H9 (cell line): ENCODE data around the gene RGR. TPM values are rescaled to one million over a fixed set of nuclear protein-coding genes. Genes with fewer than 3 reads are reported as not detected.

Experiments
- DNase-seq: peaks from one replicate; pipeline ENCODE4 v3.0.0-alpha.2; 2017
- H2AFZ ChIP-seq: one replicate; pipeline ENCODE4 v1.6.1; 2013; ENCODE audit warnings: mild to moderate bottlenecking, low read length, control low read depth, moderate library complexity
- H2AK5ac ChIP-seq: 2 replicates; pipeline ENCODE4 v1.6.1; 2013; ENCODE audit warnings: low read length, control low read depth, mixed read lengths; ENCODE audit not compliant: insufficient read length
- H2BK120ac ChIP-seq: one replicate; pipeline ENCODE4 v1.6.1; 2013; ENCODE audit warnings: low read depth, mild to moderate bottlenecking, low read length, control low read depth, inconsistent platforms; ENCODE audit not compliant: poor library complexity, severe bottlenecking
- H2BK12ac ChIP-seq: 2 replicates; pipeline ENCODE4 v1.6.1; 2013; ENCODE audit warnings: low read length, control low read depth, mixed read lengths, low read depth; ENCODE audit not compliant: insufficient read length
- H2BK15ac ChIP-seq: 2 replicates; pipeline ENCODE4 v1.6.1; 2013; ENCODE audit warnings: low read depth, low read length, control low read depth
- H2BK20ac ChIP-seq: one replicate; pipeline ENCODE4 v1.6.1; 2013; ENCODE audit warnings: low read depth, mild to moderate bottlenecking, low read length, control low read depth, inconsistent platforms; ENCODE audit not compliant: poor library complexity, severe bottlenecking
- H2BK5ac ChIP-seq: 2 replicates; pipeline ENCODE4 v1.6.1; 2013; ENCODE audit warnings: low read length, control low read depth, mixed read lengths; ENCODE audit not compliant: insufficient read length
- H3K14ac ChIP-seq: 2 replicates; pipeline ENCODE4 v1.6.1; 2013; ENCODE audit warnings: low read length, control low read depth; ENCODE audit not compliant: insufficient read depth
- H3K18ac ChIP-seq: 2 replicates; pipeline ENCODE4 v1.6.1; 2013; ENCODE audit warnings: low read depth, mild to moderate bottlenecking, mixed read lengths, low read length, control low read depth; ENCODE audit not compliant: insufficient read length
- H3K23ac ChIP-seq: 2 replicates; pipeline ENCODE4 v1.6.1; 2013; ENCODE audit warnings: low read length, control low read depth, mixed read lengths, low read depth; ENCODE audit not compliant: insufficient read length
- H3K23me2 ChIP-seq: 2 replicates; pipeline ENCODE4 v1.6.1; 2013; ENCODE audit warnings: low read depth, mild to moderate bottlenecking, mixed read lengths, low read length, control low read depth; ENCODE audit not compliant: insufficient read length, poor library complexity, severe bottlenecking
- H3K27ac ChIP-seq: 2 replicates; pipeline ENCODE4 v1.5.1; 2013; ENCODE audit warnings: low read length, control low read depth, mixed read lengths, low read depth; ENCODE audit not compliant: insufficient read length
- H3K27me3 ChIP-seq: 2 replicates; pipeline ENCODE4 v1.6.1; 2013; ENCODE audit warnings: low read length, control low read depth, inconsistent platforms; ENCODE audit not compliant: insufficient read depth
- H3K4ac ChIP-seq: 2 replicates; pipeline ENCODE4 v1.6.1; 2013; ENCODE audit warnings: low read depth, mild to moderate bottlenecking, control low read depth, inconsistent platforms, low read length, moderate library complexity
- H3K4me1 ChIP-seq: 2 replicates; pipeline ENCODE4 v1.6.1; 2013; ENCODE audit warnings: low read length, control low read depth, inconsistent platforms; ENCODE audit not compliant: insufficient read depth
- H3K4me2 ChIP-seq: 2 replicates; pipeline ENCODE4 v1.6.1; 2013; ENCODE audit warnings: low read length, control low read depth, mixed read lengths; ENCODE audit not compliant: insufficient read length, insufficient read depth
- H3K56ac ChIP-seq: 2 replicates; pipeline ENCODE4 v1.6.1; 2013; ENCODE audit warnings: low read depth, mild to moderate bottlenecking, mixed read lengths, low read length, control low read depth; ENCODE audit not compliant: insufficient read length
- H3K79me1 ChIP-seq: 2 replicates; pipeline ENCODE4 v1.6.1; 2013; ENCODE audit warnings: low read depth, mild to moderate bottlenecking, moderate library complexity, low read length, control low read depth, inconsistent platforms; ENCODE audit not compliant: insufficient read depth, poor library complexity, severe bottlenecking
- H3K79me2 ChIP-seq: 2 replicates; pipeline ENCODE4 v1.6.1; 2013; ENCODE audit warnings: low read length, control low read depth, inconsistent platforms; ENCODE audit not compliant: insufficient read depth
- H3K9ac ChIP-seq: 2 replicates; pipeline ENCODE4 v1.6.1; 2013; ENCODE audit warnings: low read length, control low read depth, mixed read lengths; ENCODE audit not compliant: insufficient read length; ENCODE audit errors: extremely low read depth
- H3K9me3 ChIP-seq: one replicate; pipeline ENCODE4 v1.6.1; 2013; ENCODE audit warnings: low read depth, low read length, inconsistent platforms; ENCODE audit not compliant: control insufficient read depth
- H3T11ph ChIP-seq: one replicate; pipeline ENCODE4 v1.6.1; 2013; ENCODE audit warnings: mild to moderate bottlenecking, low read length, control low read depth, inconsistent platforms
- H4K20me1 ChIP-seq: one replicate; pipeline ENCODE4 v1.6.1; 2013; ENCODE audit not compliant: control insufficient read depth, insufficient read length, insufficient read depth
- H4K5ac ChIP-seq: 2 replicates; pipeline ENCODE4 v1.6.1; 2013; ENCODE audit warnings: low read depth, mild to moderate bottlenecking, mixed read lengths, low read length, control low read depth; ENCODE audit not compliant: insufficient read length
- H4K8ac ChIP-seq: replicated peaks from 2 replicates; pipeline ENCODE4 v1.6.1; 2013; ENCODE audit warnings: low read length, control low read depth, mixed read lengths, low read depth; ENCODE audit not compliant: insufficient read length
- H4K91ac ChIP-seq: 2 replicates; pipeline ENCODE4 v1.6.1; 2013; ENCODE audit warnings: low read depth, mild to moderate bottlenecking, moderate library complexity, mixed read lengths, low read length, control low read depth; ENCODE audit not compliant: insufficient read length
- H3K27ac Mint-ChIP-seq, 3 experiments: 2 replicates in 2 of 3; 3 replicates in 1 of 3; pipeline ENCODE4 v1.8.0; 2020 to 2021; ENCODE audit warnings: mixed read lengths in 3 of 3, mild to moderate bottlenecking in 1 of 3, moderate library complexity in 1 of 3
- H3K27me3 Mint-ChIP-seq: 2 replicates; pipeline ENCODE4 v1.8.0; 2021; ENCODE audit warnings: low read depth, mild to moderate bottlenecking, moderate library complexity, mixed read lengths
- H3K36me3 Mint-ChIP-seq, 3 experiments: 2 replicates in 2 of 3; 3 replicates in 1 of 3; pipeline ENCODE4 v1.8.0; 2020 to 2021; ENCODE audit warnings: low read depth in 3 of 3, mixed read lengths in 3 of 3; ENCODE audit not compliant: insufficient read depth in 1 of 3
- H3K4me1 Mint-ChIP-seq, 2 experiments: 2 replicates each; pipeline ENCODE4 v1.8.0; 2020; ENCODE audit warnings: mixed read lengths in 2 of 2
- H3K4me3 Mint-ChIP-seq, 2 experiments: 2 replicates in 1 of 2; 3 replicates in 1 of 2; pipeline ENCODE4 v1.8.0; 2020 to 2021; ENCODE audit warnings: mild to moderate bottlenecking in 2 of 2, mixed read lengths in 2 of 2, moderate library complexity in 1 of 2
- H3K9me3 Mint-ChIP-seq, 2 experiments: 2 replicates in 1 of 2; 3 replicates in 1 of 2; pipeline ENCODE4 v1.8.0; 2020; ENCODE audit warnings: mild to moderate bottlenecking in 2 of 2, mixed read lengths in 2 of 2, moderate library complexity in 1 of 2
- CTCF ChIP-seq: fragments of 200-600 bp; sonication (generic); conservative IDR thresholded peaks from 3 replicates; pipeline ENCODE4 v1.8.0; 2021; ENCODE audit warnings: antibody characterized with exemption, mild to moderate bottlenecking
- WGBS: extraction: QIAGEN DNeasy Blood & Tissue Kit; methylation state at CpG from one replicate; pipeline ENCODE4 v1.1.7; 2013; ENCODE audit warnings: missing lambda C conversion rate, low lambda C conversion rate, mixed read lengths; ENCODE audit not compliant: insufficient read length; ENCODE audit errors: extremely low coverage; 5-methylcytosine and 5-hydroxymethylcytosine counted together
- total RNA-seq: library from RNA; stranded (reverse); gene quantifications from 2 replicates; pipeline ENCODE4 v1.2.1, GENCODE V29; 2021

The RGR gene
- total RNA-seq, 1 experiment from 2014 or later, result not detected

GRCh38 chr10:84261236-84261915 lies 16.5 kb downstream of the RGR start:
- Histone ChIP-seq H3K4me2 (no peak overlapping the region), H3K4me1 (no peaks in the 10 kb centered on the region), H4K20me1 (no peaks in the 10 kb centered on the region), H3K23me2 (no peaks in the 10 kb centered on the region), H2BK120ac (no peak overlapping the region), H3K79me1 (no peaks in the 10 kb centered on the region), H3K27ac (no peak overlapping the region), H4K91ac (no peak overlapping the region), H3K14ac (no peak overlapping the region), H2BK12ac (no peak overlapping the region), H3T11ph (no peak overlapping the region), H3K18ac (no peak overlapping the region), H4K8ac (no peak overlapping the region), H3K9ac (no peak overlapping the region), H2AFZ (no peak overlapping the region), H3K27me3 (no peaks in the 10 kb centered on the region; the same call in 1 of the 2 replicates), H2BK5ac (no peak overlapping the region), H2BK15ac (no peak overlapping the region), H3K56ac (no peak overlapping the region), H4K5ac (no peak overlapping the region), H3K79me2 (no peaks in the 10 kb centered on the region), H2BK20ac (no peak overlapping the region), H3K4ac (no peak overlapping the region), H3K9me3 (no peaks in the 10 kb centered on the region), H3K23ac (no peak overlapping the region), H2AK5ac (no peak overlapping the region)
- DNase-seq, result no peak
- no CpG with 5 or more reads among the region's 7 CpGs for WGBS
- Mint-ChIP-seq H3K4me3 (no peak overlapping the region), H3K36me3 (no peaks in the 10 kb centered on the region; a peak in 1 of 7 replicates), H3K27me3 (peaks cover 14% of the 10 kb centered on the region), H3K9me3 (no peaks in the 10 kb centered on the region), H3K4me1 (peaks cover 11 to 12% of the 10 kb centered on the region in 2 experiments), H3K27ac (no peak overlapping the region; a peak in 1 of 7 replicates)
- no peak for TF ChIP-seq CTCF
